NOMO-1 treated with dmso at 0.1 percent for 144 hours (cell line): ENCODE results near the gene RASA2.

ENCODE experiments used
- DNase-seq: peaks from one replicate; lab custom pipeline; 2025; ENCODE audit not compliant: unreplicated experiment; lab: John Stamatoyannopoulos, UW

The RASA2 gene

GRCh38 chr3:141663993-141664392 is 177.2 kb downstream of the RASA2 start:
- DNase-seq, result no peak
